ENCODE data around the gene ILF3. TPM values are rescaled to one million over a fixed set of nuclear protein-coding genes. Genes with fewer than 3 reads are reported as not detected.

The ILF3 gene
- total RNA-seq, 2 experiments from 2014 or later = 308 to 553 TPM

GRCh38 chr19:10735741-10736140 is 81.6 kb downstream of the ILF3 start:
- no TSS peak for BruUV-seq (replicated peaks)
- no peak for DNase-seq (ENCODE audit: low spot score)
- Histone ChIP-seq H3K27ac (ENCODE audit: low read depth, low read length, poor library complexity, severe bottlenecking) (no peak overlapping the region), H3K36me3 (ENCODE audit: insufficient read depth, low read length) (peaks cover 16% of the 10 kb centered on the region; the same call in 1 of the 2 replicates), H3K79me2 (ENCODE audit: insufficient read depth, low read depth, low read length) (peaks cover 96% of the 10 kb centered on the region), H2AFZ (ENCODE audit: low read length) (no peak overlapping the region), H3K9me2 (ENCODE audit: insufficient read depth, low read length) (no peaks in the 10 kb centered on the region), H3K4me2 (ENCODE audit: low read length) (no peak overlapping the region), H3K4me1 (ENCODE audit: insufficient read depth, low read length, poor library complexity, severe bottlenecking) (peaks cover 58% of the 10 kb centered on the region), H3K4me3 (ENCODE audit: low read depth, low read length, poor library complexity, severe bottlenecking) (no peak overlapping the region), H4K20me1 (ENCODE audit: insufficient read depth, low read length) (peaks cover 3% of the 10 kb centered on the region; the same call in 1 of the 2 replicates), H3K9me3 (ENCODE audit: low read length) (no peaks in the 10 kb centered on the region)
- intact Hi-C loops (cut with micrococcal nuclease; ENCODE audit: unreplicated experiment) = no loop called here
- POLR2A ChIA-PET = no interaction called here
- no peak for TF ChIP-seq EZH2phosphoT487 (IDR thresholded peaks at IDR 0.05; ENCODE audit: borderline replicate concordance, low read depth, low read length)
- TF ChIP-seq CTCF (conservative IDR thresholded peaks at IDR 0.05; ENCODE audit: low read length) = no peak
- CTCF ChIA-PET (ENCODE audit: unreplicated experiment) = no interaction called here

GRCh38 chr19:10736189-10736588 is 82.0 kb downstream of the ILF3 start:
- no peak overlapping the region for H2AFZ ChIP-seq (ENCODE audit: low read length)
- no peaks in the 10 kb centered on the region for H3K9me3 ChIP-seq (ENCODE audit: low read length)
- H3K9me2 ChIP-seq (ENCODE audit: insufficient read depth, low read length) = no peaks in the 10 kb centered on the region
- H3K36me3 ChIP-seq (ENCODE audit: insufficient read depth, low read length) = peaks cover 16% of the 10 kb centered on the region; the same call in 1 of the 2 replicates
- DNase-seq (ENCODE audit: low spot score) = no peak
- intact Hi-C loops (cut with micrococcal nuclease; ENCODE audit: unreplicated experiment) = no loop called here
- TF ChIP-seq EZH2phosphoT487 (IDR thresholded peaks at IDR 0.05; ENCODE audit: borderline replicate concordance, low read depth, low read length) (no peak), CTCF (conservative IDR thresholded peaks at IDR 0.05; ENCODE audit: low read length) (no peak)
- peaks cover 96% of the 10 kb centered on the region for H3K79me2 ChIP-seq (ENCODE audit: insufficient read depth, low read depth, low read length)
- POLR2A ChIA-PET = no interaction called here
- H3K27ac ChIP-seq (ENCODE audit: low read depth, low read length, poor library complexity, severe bottlenecking) = no peak overlapping the region
- peaks cover 3% of the 10 kb centered on the region; the same call in 1 of the 2 replicates for H4K20me1 ChIP-seq (ENCODE audit: insufficient read depth, low read length)
- BruUV-seq (replicated peaks) = no TSS peak
- CTCF ChIA-PET (ENCODE audit: unreplicated experiment) = no interaction called here
- H3K4me1 ChIP-seq (ENCODE audit: insufficient read depth, low read length, poor library complexity, severe bottlenecking) = peaks cover 53% of the 10 kb centered on the region
- H3K4me3 ChIP-seq (ENCODE audit: low read depth, low read length, poor library complexity, severe bottlenecking) = no peak overlapping the region
- no peak overlapping the region for H3K4me2 ChIP-seq (ENCODE audit: low read length)

- BruUV-seq (replicated peaks) = no TSS peak
- Histone ChIP-seq H3K79me2 (ENCODE audit: insufficient read depth, low read depth, low read length) (peaks cover 95% of the 10 kb centered on the region), H2AFZ (ENCODE audit: low read length) (no peak overlapping the region), H3K27ac (ENCODE audit: low read depth, low read length, poor library complexity, severe bottlenecking) (peak overlapping the region; percentile 15), H3K9me3 (ENCODE audit: low read length) (no peaks in the 10 kb centered on the region), H3K4me3 (ENCODE audit: low read depth, low read length, poor library complexity, severe bottlenecking) (no peak overlapping the region), H3K4me2 (ENCODE audit: low read length) (no peak overlapping the region), H3K4me1 (ENCODE audit: insufficient read depth, low read length, poor library complexity, severe bottlenecking) (peaks cover 45% of the 10 kb centered on the region), H4K20me1 (ENCODE audit: insufficient read depth, low read length) (peaks cover 3% of the 10 kb centered on the region; the same call in 1 of the 2 replicates), H3K36me3 (ENCODE audit: insufficient read depth, low read length) (peaks cover 18% of the 10 kb centered on the region), H3K9me2 (ENCODE audit: insufficient read depth, low read length) (no peaks in the 10 kb centered on the region)
- no peak for DNase-seq (ENCODE audit: low spot score)
- intact Hi-C loops (cut with micrococcal nuclease; ENCODE audit: unreplicated experiment) = no loop called here
- TF ChIP-seq CTCF (conservative IDR thresholded peaks at IDR 0.05; ENCODE audit: low read length) (no peak), EZH2phosphoT487 (IDR thresholded peaks at IDR 0.05; ENCODE audit: borderline replicate concordance, low read depth, low read length) (no peak)
- POLR2A ChIA-PET = no interaction called here
- CTCF ChIA-PET (ENCODE audit: unreplicated experiment) = no interaction called here
Observed at GRCh38 chr19:10736916-10737551, 82.9 kb downstream of the ILF3 start.

All from OCI-LY7 (cell line).